Esophagus muscularis mucosa (tissue), 4 donors: ENCODE results near the gene SETDB2. TPM values are rescaled to one million over a fixed set of nuclear protein-coding genes. Genes with fewer than 3 reads are reported as not detected.

Experiments used
- DNase-seq: peaks from one replicate; pipeline ENCODE4 v3.0.0-alpha.2; 2017; ENCODE audit errors: extremely low spot score
- H3K27ac ChIP-seq, 4 donors: fragments of 200-600 bp; sonication (generic); replicated peaks in 1 of 4; 1 replicate in 3 of 4; 2 replicates in 1 of 4; pipeline ENCODE4 v1.5.1; 2016 to 2019; ENCODE audit warnings: mild to moderate bottlenecking in 1 of 4
- H3K27me3 ChIP-seq, 4 donors: fragments of 200-600 bp; sonication (generic); one replicate each; pipeline versions ENCODE4 v1.5.1 to v1.6.0; 2016 to 2019
- H3K36me3 ChIP-seq, 4 donors: fragments of 200-600 bp; sonication (generic); one replicate each; pipeline ENCODE4 v1.5.1; 2016 to 2019
- H3K4me1 ChIP-seq, 4 donors: fragments of 200-600 bp; sonication (generic); one replicate each; pipeline ENCODE4 v1.5.1; 2016 to 2019
- H3K4me3 ChIP-seq, 4 donors: fragments of 200-600 bp; sonication (generic); 1 replicate in 2 of 4; 2 replicates in 2 of 4; pipeline ENCODE4 v1.5.1; 2016 to 2019; ENCODE audit warnings: mild to moderate bottlenecking in 4 of 4, moderate library complexity in 1 of 4
- H3K9me3 ChIP-seq, 4 donors: fragments of 200-600 bp; sonication (generic); 1 replicate in 3 of 4; 2 replicates in 1 of 4; pipeline ENCODE4 v1.5.1; 2016 to 2019
- EP300 ChIP-seq: sonication (generic); formaldehyde crosslinking; IDR thresholded peaks from one replicate; pipeline ENCODE4 v1.6.1; 2017; ENCODE audit warnings: antibody characterized with exemption
- POLR2A ChIP-seq: fragments of 450-650 bp; IDR thresholded peaks from one replicate; pipeline ENCODE4 v1.6.1; 2017; ENCODE audit warnings: antibody characterized with exemption, moderate library complexity, mild to moderate bottlenecking, low read depth
- POLR2AphosphoS5 ChIP-seq, 2 donors: sonication (generic); formaldehyde crosslinking; IDR thresholded peaks; one replicate each; pipeline ENCODE4 v1.6.1; 2017; ENCODE audit warnings: antibody characterized with exemption in 2 of 2
- WGBS: methylation state at CpG from one replicate; pipeline ENCODE4 v1.1.5; 2018; 5-methylcytosine and 5-hydroxymethylcytosine counted together
- intact Hi-C: fragments of 100-400 bp; cut with DNase I; formaldehyde crosslinking; loops from one replicate; pipeline ENCODE4 v1.15.1; 2023
- total RNA-seq, 4 donors: library from RNA; depleted of rRNA; stranded (reverse); fragments of >200 nt; gene quantifications; one replicate each; pipeline versions ENCODE4 v1.1.0 to v1.2.1, GENCODE V29; 2016
- TF ChIP-seq, protein P1 (sequence below), 3 experiments: fragments of 200-600 bp in 2 of 3; fragments of 450-650 bp in 1 of 3; sonication (generic) in 2 of 3; IDR thresholded peaks; one replicate each; pipeline ENCODE4 v1.5.1; 2017 to 2019; ENCODE audit warnings: antibody characterized with exemption in 3 of 3, mild to moderate bottlenecking in 2 of 3, moderate library complexity in 1 of 3

Gene SETDB2
- total RNA-seq, 4 donors from 2014 or later, result 8.4 to 13.3 (median 9.3) TPM

DNA sequence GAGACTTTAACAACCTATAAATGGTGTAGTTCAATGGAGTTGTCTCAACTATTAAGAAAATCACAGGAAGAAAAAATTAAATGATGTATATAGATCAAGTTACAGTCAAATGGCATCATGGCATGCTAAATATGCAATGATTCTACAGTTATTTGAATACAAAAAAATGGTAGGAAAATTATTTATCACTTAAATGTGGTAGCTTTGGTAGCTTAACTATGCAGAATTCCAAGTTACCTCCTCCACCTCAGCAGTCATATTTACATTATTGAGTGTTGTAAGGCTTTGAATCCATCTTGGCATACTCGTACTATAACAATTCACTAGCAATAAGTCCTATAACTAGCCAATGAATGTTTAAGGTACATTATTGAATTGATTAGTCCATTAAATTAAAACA is 37.0 kb upstream of the SETDB2 start:
- H3K27ac ChIP-seq, result no peak overlapping the region
- WGBS, result 97% methylated on average over 1 of the region's 1 CpG
- peaks cover 0 to 16% (median 8%) of the 10 kb centered on the region in 4 donors for H3K4me1 ChIP-seq
- no peaks in the 10 kb centered on the region for H3K27me3 ChIP-seq
- H3K9me3 ChIP-seq, result peaks cover 0 to 19% (median 10%) of the 10 kb centered on the region in 4 donors
- no peak for DNase-seq
- H3K36me3 ChIP-seq, result no peaks in the 10 kb centered on the region
- TF ChIP-seq POLR2AphosphoS5 (IDR thresholded peaks at IDR 0.05), result no peak
- no peak for TF ChIP-seq POLR2A
- TF ChIP-seq, protein P1, sequence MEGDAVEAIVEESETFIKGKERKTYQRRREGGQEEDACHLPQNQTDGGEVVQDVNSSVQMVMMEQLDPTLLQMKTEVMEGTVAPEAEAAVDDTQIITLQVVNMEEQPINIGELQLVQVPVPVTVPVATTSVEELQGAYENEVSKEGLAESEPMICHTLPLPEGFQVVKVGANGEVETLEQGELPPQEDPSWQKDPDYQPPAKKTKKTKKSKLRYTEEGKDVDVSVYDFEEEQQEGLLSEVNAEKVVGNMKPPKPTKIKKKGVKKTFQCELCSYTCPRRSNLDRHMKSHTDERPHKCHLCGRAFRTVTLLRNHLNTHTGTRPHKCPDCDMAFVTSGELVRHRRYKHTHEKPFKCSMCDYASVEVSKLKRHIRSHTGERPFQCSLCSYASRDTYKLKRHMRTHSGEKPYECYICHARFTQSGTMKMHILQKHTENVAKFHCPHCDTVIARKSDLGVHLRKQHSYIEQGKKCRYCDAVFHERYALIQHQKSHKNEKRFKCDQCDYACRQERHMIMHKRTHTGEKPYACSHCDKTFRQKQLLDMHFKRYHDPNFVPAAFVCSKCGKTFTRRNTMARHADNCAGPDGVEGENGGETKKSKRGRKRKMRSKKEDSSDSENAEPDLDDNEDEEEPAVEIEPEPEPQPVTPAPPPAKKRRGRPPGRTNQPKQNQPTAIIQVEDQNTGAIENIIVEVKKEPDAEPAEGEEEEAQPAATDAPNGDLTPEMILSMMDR (IDR thresholded peaks at IDR 0.05), result no peak
- TF ChIP-seq EP300, result no peak
- intact Hi-C loops, result no loop called here
- no peak overlapping the region for H3K4me3 ChIP-seq

DNA sequence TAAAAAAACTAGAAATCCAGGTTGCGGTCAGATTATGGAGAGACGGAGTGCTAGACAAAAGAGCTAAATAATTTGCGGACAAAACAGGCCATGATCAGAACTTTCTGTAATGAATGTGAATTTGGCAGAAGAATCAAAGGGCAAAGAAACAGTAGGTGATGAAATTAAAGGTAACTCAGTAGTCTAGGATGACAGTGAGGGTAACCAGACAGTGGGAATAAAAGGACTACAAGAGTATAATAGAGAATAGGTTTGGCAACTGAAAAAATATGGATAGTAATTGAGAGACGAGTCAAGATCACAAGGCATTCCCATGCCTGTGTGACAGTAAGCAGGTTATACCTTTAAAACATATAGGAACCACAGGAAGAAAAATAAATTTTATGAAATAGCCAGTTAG is 36.1 kb upstream of the SETDB2 start:
- no peak overlapping the region for H3K4me3 ChIP-seq
- H3K36me3 ChIP-seq, result no peaks in the 10 kb centered on the region
- intact Hi-C loops, result no loop called here
- H3K9me3 ChIP-seq, result peaks cover 0 to 19% (median 10%) of the 10 kb centered on the region in 4 donors
- no peaks in the 10 kb centered on the region for H3K27me3 ChIP-seq
- 99% methylated on average over 4 of the region's 4 CpGs for WGBS
- H3K27ac ChIP-seq, result no peak overlapping the region
- peaks cover 0 to 12% (median 4%) of the 10 kb centered on the region in 4 donors for H3K4me1 ChIP-seq
- DNase-seq, result no peak
- no peak for TF ChIP-seq POLR2A
- TF ChIP-seq POLR2AphosphoS5 (IDR thresholded peaks at IDR 0.05), result no peak
- TF ChIP-seq EP300, result no peak
- TF ChIP-seq, protein P1 (IDR thresholded peaks at IDR 0.05), result no peak

GRCh38 chr13:49409008-49409407 is 35.1 kb upstream of the SETDB2 start:
- Histone ChIP-seq H3K4me1 (peaks cover 0 to 12% (median 4%) of the 10 kb centered on the region in 4 donors), H3K4me3 (no peak overlapping the region), H3K36me3 (no peaks in the 10 kb centered on the region), H3K27ac (no peak overlapping the region), H3K9me3 (peaks cover 0 to 15% (median 10%) of the 10 kb centered on the region in 4 donors), H3K27me3 (no peaks in the 10 kb centered on the region)
- intact Hi-C loops, result no loop called here
- 87% methylated on average over 3 of the region's 3 CpGs for WGBS
- TF ChIP-seq EP300 (no peak), POLR2A (no peak), POLR2AphosphoS5 (IDR thresholded peaks at IDR 0.05) (no peak)
- TF ChIP-seq, protein P1 (IDR thresholded peaks at IDR 0.05), result no peak
- DNase-seq, result no peak

GRCh38 chr13:49410006-49410405 is 34.1 kb upstream of the SETDB2 start:
- no peaks in the 10 kb centered on the region for H3K36me3 ChIP-seq
- WGBS, result 93% methylated on average over 4 of the region's 4 CpGs
- intact Hi-C loops, result no loop called here
- H3K27me3 ChIP-seq, result no peaks in the 10 kb centered on the region
- H3K4me1 ChIP-seq, result peaks cover 0 to 12% (median 4%) of the 10 kb centered on the region in 4 donors
- no peak for DNase-seq
- no peak for TF ChIP-seq POLR2A
- no peak for TF ChIP-seq EP300
- TF ChIP-seq, protein P1 (IDR thresholded peaks at IDR 0.05), result no peak
- no peak for TF ChIP-seq POLR2AphosphoS5 (IDR thresholded peaks at IDR 0.05)
- H3K9me3 ChIP-seq, result peaks cover 0 to 6% (median 5%) of the 10 kb centered on the region in 4 donors
- H3K4me3 ChIP-seq, result no peak overlapping the region
- no peak overlapping the region for H3K27ac ChIP-seq

- Histone ChIP-seq H3K9me3 (peaks cover 0 to 1% (median under 1%) of the 10 kb centered on the region in 4 donors), H3K4me3 (no peak overlapping the region), H3K27ac (no peak overlapping the region), H3K36me3 (no peaks in the 10 kb centered on the region), H3K4me1 (peaks cover 0 to 12% (median 4%) of the 10 kb centered on the region in 4 donors), H3K27me3 (no peaks in the 10 kb centered on the region)
- TF ChIP-seq POLR2A (no peak), POLR2AphosphoS5 (IDR thresholded peaks at IDR 0.05) (no peak), EP300 (no peak)
- TF ChIP-seq, protein P1 (IDR thresholded peaks at IDR 0.05), result no peak
- intact Hi-C loops, result no loop called here
- no peak for DNase-seq
Measured at GRCh38 chr13:49410477-49410876, 33.6 kb upstream of the SETDB2 start.
